CD1c-positive myeloid dendritic cell (primary cell): ENCODE measurements around the gene CFAP410.
A peak's percentile ranks its signal among the peaks of the same experiment; 100 is the strongest.
"Not testable (repeated sequence)": the region's sequence is repeated elsewhere in the genome, so short reads cannot be mapped to it uniquely, and the experiment has no call there.

Source experiments
- DNase-seq: peaks from one replicate; pipeline ENCODE4 v3.0.0-alpha.2; 2016; ENCODE audit errors: extremely low spot score

CFAP410 gene

DNA sequence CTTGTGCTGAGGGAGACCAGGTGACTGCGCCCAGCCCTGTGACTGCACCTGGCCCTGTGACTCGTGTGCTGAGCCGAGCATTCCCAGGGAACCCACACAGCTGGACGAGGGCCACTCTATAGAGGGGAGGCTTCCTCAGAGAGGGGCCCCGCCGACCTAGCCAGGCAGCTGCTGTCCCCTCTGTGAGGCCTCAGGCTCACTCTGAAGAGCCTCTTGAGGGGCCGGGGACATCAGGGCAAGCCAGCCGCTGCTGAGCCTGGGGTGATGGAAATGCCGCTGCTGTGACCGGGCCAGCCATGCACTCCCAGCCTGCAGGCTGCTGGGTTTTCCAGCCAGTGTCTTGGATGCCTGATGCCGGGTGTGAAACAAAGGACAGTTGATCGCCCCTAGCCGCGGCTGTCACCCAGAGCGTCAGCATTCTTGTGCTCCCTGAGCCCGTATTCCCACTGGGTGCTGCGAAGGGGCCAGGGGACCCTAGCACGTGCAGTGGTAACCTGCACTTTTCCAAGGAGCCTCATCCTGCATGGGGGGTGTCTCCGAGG, 21.9 kb downstream of the CFAP410 start:
- no peak for DNase-seq

- DNase-seq = no peak
These were observed 22.8 kb downstream of the CFAP410 start for GRCh38 chr21:44316277-44316900.

DNA sequence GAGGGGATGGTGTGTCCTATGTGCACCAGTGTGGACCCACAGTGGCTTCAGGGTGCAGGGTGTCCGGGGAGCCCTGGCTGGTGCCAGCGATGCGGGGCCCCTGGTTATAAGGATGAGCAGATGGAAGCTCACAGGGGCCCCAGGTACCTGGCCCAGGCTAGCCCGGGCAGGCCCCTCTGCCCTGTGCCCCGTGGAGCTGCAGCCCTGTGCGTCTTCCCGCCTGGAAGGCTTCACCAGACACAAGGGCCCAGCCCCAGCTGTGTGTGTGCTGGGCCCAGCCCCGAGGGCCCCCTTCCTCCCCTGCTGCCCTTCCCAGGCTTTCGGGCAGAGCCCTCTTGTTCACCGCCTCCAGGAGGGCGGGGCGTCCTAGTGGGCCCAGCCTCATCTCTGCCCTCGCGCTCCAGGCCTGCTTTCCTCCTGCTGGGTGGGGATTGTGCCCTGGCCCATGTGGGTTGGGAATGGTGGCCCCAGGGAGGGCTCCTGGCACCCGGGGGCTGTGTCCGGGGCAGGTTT, 23.4 kb downstream of the CFAP410 start:
- DNase-seq = no peak

DNA sequence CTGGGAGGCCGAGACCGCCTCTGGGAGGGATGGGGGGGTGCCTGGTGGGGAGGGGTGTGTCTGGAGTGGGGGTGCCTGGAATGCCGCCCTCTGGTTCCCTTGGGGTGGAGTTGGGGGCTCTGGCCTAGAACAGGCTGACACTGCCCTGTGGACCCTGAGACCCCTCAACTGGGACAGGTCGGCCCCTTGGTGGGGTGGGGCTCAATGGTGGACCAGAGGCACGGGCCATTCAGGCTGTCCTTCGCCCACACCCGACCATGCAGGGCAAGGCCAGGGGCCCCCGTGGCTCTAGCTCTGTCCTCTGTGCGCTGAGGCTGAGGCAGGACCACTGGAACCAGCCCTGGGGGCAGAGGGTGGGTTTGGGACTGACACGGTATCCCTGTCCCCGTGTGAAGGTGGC, 24.6 kb downstream of the CFAP410 start:
- DNase-seq = no peak

- no peak for DNase-seq
These were observed 25.1 kb downstream of the CFAP410 start for GRCh38 chr21:44314128-44314527.

DNA sequence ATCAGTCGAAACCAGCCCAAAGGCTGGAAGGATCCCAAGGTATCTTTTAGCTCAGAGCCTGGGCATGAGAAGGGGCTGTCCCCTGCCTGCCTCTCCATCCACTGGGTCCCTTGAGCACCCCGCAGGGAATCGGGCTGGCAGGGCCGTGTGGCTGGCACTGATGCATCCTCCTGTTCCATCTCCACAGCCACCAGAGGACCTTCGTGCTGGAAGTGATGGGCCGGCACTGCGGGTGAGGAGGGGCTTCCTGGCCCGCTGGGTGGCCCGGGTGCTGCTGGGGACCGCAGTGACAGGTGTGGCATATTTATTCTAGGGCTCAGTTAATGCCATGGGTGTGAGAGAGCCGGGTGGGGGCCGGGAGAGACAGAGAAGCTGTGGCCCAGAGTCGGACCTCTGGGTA, 25.7 kb downstream of the CFAP410 start:
- DNase-seq = no peak

DNA sequence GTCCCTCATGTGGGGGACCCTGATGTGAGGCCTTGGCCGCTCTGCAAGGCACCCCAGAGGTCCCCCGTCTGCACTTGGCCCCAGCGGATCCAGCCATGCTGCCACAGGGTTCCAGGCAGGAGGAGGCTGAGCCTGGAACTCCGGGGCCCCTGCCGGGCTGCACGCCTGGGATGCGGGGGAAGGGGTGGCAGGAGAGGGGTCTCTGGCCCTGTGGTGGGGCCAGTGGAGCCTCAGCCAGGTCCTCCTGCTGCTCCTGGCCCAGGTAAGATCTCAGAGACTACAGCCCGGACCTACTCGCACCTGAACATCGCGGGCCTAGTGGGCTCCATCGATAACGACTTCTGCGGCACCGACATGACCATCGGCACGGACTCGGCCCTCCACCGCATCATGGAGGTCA, 26.5 kb downstream of the CFAP410 start:
- DNase-seq = no peak

DNA sequence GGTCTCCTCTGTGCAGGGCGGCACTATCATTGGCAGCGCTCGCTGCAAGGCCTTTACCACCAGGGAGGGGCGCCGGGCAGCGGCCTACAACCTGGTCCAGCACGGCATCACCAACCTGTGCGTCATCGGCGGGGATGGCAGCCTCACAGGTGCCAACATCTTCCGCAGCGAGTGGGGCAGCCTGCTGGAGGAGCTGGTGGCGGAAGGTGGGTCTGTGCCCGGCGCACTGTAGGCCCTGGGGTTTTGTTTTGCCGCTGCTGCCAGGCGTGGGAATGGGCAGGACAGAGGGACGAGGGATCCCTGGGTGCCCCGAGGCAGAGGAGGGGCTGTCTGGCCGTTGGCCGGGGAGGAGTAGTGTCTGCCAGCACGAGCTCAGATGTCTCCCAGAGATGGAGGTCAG, 27.1 kb downstream of the CFAP410 start:
- no peak for DNase-seq

- no peak for DNase-seq
These were observed 28.3 kb downstream of the CFAP410 start for GRCh38 chr21:44310628-44311507.

GRCh38 chr21:44306936-44307704, 32.1 kb downstream of the CFAP410 start:
- DNase-seq = no peak

GRCh38 chr21:44305691-44306090, 33.5 kb downstream of the CFAP410 start:
- DNase-seq = no peak

DNA sequence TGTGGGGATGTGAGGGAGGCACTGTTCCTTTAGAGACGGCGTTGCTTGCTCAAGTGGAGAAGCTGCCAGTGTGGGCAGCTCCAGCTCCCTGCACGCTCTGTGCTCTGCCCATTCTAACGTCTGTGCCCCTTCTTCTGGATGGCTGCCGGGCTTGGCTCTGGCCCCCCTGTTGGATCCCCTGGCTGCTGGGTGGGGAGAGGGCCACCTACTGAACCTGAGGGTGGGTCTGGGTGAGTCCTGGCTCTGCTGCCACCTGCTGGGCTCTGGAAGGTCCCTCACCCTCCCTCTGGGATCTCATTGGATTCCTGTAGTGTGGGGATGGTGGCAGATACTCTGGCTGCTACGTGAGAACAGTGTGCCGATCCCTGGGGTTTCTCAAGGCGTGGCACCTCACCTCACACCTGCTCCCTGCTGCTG, 34.3 kb downstream of the CFAP410 start:
- peak; percentile 39 for DNase-seq

- DNase-seq = no peak
These were observed 35.1 kb downstream of the CFAP410 start for GRCh38 chr21:44304011-44304616.

- DNase-seq = no peak
These were observed 35.7 kb downstream of the CFAP410 start for GRCh38 chr21:44303490-44303981.

- not testable (repeated sequence) for DNase-seq
These were observed 36.4 kb downstream of the CFAP410 start for GRCh38 chr21:44302573-44303401.

DNA sequence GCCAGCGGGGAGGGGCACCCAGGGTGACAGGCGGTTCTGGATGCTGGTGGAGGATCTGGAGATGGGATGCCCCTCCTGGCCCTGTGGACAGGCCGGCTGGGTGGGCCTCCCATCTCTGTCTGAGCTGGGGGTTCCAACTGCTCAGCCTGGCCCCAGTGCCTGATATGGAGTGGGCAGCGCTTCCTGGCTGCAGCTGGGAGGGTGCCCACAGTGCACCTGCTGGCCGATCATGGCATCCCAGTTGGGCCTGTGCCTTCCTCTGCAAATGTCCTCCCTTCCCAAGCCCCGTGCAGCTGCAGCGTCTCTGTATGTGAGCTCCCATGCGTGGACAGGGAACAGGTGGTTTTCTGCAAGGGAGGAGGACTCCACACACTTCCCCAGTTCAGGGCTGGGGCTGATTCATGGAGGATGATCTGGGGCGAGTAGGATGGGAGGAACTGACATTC, 37.2 kb downstream of the CFAP410 start:
- DNase-seq = peak; percentile 49

GRCh38 chr21:44301141-44301540, 38.0 kb downstream of the CFAP410 start:
- DNase-seq = no peak

DNA sequence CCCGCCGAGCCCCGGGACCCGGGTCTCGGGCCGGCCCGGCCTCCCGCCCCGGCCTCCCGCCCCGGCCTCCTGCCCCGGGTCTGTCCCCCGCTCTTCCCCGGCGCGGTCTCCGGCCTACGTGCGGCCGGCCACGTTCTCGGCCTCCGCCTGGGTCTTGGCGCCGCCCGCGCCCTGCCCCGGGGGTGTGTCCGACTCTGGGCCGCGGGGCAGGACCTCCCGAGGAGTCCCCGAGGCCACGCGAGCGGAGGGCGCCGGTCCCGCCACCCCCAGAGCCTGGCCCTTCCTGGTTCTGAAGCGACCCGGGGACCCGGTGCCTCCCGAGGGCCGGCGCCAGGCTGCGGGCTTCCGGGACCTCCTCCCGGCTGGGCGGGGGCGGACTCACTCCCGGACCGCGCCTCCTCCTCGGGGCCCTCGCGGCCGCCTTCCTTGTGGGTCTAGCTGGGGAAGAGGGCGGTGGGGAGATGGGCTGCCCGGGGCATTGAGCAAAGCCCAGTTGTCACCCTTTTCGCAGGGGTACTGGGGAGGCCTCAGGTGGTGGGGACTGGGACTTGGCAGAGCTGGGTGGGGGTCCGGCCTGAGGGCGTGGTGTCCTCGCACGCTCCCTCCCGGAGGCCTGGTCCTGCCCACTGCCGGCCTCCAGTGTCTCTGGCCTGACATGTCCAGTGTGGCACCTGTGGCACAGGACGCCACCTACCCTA, 38.8 kb downstream of the CFAP410 start:
- DNase-seq = peak; percentile 78

- DNase-seq = peak; percentile 74
These were observed 39.5 kb downstream of the CFAP410 start, which contains the start of gene PFKL for GRCh38 chr21:44299458-44300261. TSS of gene PFKL (plus strand) at chr21:44300053. CDS start at chr21:44300106, 53 bp downstream.
